HG02588 (cell line): Measurements from ENCODE around the gene XKR8.

ENCODE experiments used
- ATAC-seq: cut with Tn5 transposase; IDR thresholded peaks from one replicate; pipeline ENCODE4 v1.9.1; 2021; ENCODE audit warnings: mild to moderate bottlenecking, moderate library complexity; ENCODE audit not compliant: unreplicated experiment

XKR8 gene

GRCh38 chr1:27954186-27954585, 5.6 kb upstream of the XKR8 start:
- ATAC-seq = no peak

GRCh38 chr1:27955076-27955475, 4.7 kb upstream of the XKR8 start:
- ATAC-seq = no peak

GRCh38 chr1:27956761-27957160, 3.0 kb upstream of the XKR8 start:
- ATAC-seq = no peak

- no peak for ATAC-seq
These were observed 2.1 kb upstream of the XKR8 start for GRCh38 chr1:27957655-27958054.

- ATAC-seq = no peak
These were observed 1.3 kb upstream of the XKR8 start for GRCh38 chr1:27958513-27958912.

GRCh38 chr1:27960762-27961645, 1.2 kb downstream of the XKR8 start:
- ATAC-seq = no peak

GRCh38 chr1:27961646-27962221, 2.0 kb downstream of the XKR8 start:
- ATAC-seq = no peak

- no peak for ATAC-seq
These were observed 3.6 kb downstream of the XKR8 start for GRCh38 chr1:27963393-27963792.

GRCh38 chr1:27966402-27967105, 6.8 kb downstream of the XKR8 start:
- ATAC-seq = no peak

GRCh38 chr1:27967106-27967883, 7.5 kb downstream of the XKR8 start:
- ATAC-seq = no peak

- ATAC-seq = no peak
These were observed 8.2 kb downstream of the XKR8 start for GRCh38 chr1:27967884-27968466.

- no peak for ATAC-seq
These were observed 8.9 kb downstream of the XKR8 start for GRCh38 chr1:27968692-27969091.

- no peak for ATAC-seq
These were observed 10.6 kb downstream of the XKR8 start for GRCh38 chr1:27970401-27970800.

- ATAC-seq = no peak
These were observed 11.9 kb downstream of the XKR8 start for GRCh38 chr1:27971674-27972073.

GRCh38 chr1:27972141-27972540, 12.4 kb downstream of the XKR8 start:
- no peak for ATAC-seq

GRCh38 chr1:27973771-27974416, 14.1 kb downstream of the XKR8 start:
- no peak for ATAC-seq

GRCh38 chr1:27974417-27974781, 14.6 kb downstream of the XKR8 start:
- ATAC-seq = no peak

GRCh38 chr1:27979151-27979858, 19.5 kb downstream of the XKR8 start:
- no peak for ATAC-seq

- no peak for ATAC-seq
These were observed 20.1 kb downstream of the XKR8 start for GRCh38 chr1:27979859-27980201.
